Activated gamma-delta T cell (primary cell): Measurements from ENCODE around the gene CALN1.
"Not testable (repeated sequence)": the region's sequence is repeated elsewhere in the genome, so short reads cannot be mapped to it uniquely, and the experiment has no call there.

Experiments
- DNase-seq: peaks from one replicate; lab custom pipeline; 2025; lab: John Stamatoyannopoulos, UW
- total RNA-seq, 2 donors: gene quantifications; one replicate each; lab custom pipeline; 2026; lab: John Stamatoyannopoulos, UW

The CALN1 gene
- 0.10 to 2.8 reads per million in 2 donors for total RNA-seq

DNA sequence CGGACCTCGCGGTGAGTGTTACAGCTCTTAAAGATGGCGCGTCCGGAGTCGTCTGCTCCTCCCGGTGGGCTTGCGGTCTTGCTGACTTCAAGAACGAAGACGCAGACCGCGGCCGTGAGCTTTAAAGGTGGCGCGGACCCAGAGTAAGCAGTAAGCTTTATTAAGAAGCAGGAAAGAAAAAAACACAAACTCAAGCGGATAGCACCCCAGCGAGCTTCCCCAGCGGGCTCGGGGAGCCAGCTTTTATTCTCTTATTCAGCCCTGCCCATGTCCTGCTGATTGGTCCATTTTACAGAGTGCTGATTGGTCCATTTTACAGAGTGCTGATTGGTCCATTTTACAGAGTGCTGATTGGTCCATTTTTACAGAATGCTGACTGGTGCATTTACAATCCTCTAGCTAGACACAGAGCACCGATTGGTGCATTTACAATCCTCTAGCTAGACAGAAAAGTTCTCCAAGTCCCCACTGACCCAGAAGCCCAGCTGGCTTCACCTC lies at the start of gene CALN1:
TSS of gene CALN1 (minus strand) at position 218 of the 498 bp plus-strand sequence.
- DNase-seq: not testable (repeated sequence)

DNA sequence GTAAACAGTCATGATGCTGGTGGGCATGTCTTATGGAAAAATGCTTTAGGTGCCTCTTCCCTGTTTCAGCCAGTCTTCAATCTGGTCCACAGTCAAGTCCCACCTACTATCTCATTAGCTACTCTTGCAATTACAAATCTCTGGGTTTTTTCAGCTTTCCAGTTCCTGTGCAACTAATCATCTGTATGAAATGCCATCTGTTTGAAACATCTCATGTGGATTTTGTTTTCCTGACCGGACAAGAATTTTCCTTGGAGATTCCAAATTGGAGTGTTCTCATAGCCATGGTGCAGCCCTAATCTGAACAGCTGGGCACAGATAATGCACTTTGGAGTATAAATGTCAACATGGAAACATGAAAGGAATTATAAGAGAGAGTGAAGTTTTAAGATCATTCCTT lies 41.3 kb upstream of the CALN1 start:
- no peak for DNase-seq

DNA sequence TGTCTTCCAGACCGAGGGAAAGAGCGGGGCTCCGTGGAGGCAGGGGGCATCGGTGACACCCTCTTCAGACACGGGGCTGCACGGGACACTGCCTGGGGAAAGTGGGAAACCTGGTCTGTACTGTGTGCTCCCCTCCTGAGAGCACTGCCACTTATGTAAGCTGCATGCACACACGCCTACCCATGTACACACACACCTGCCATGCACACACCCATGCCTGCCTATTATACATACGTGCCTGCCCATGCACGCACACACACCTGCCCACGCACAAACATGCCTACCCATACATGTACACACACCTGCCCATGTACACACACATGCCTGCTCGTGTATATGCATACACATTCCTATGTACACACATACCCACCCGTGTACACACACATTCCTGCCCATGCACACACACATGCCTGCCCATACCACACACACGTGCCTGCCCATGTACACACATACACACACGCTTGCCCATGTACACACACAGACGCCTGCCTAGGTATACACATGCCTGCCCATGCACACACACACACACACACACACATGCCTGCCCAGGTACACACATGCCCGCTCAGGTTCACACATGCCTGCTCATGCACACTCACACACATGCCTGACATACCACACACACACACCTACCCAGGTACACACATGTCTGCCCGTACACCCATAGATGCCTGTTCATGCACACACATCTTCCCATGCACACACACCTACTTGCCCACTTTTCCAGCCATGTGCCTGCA lies 35.5 kb upstream of the CALN1 start:
- DNase-seq: no peak

DNA sequence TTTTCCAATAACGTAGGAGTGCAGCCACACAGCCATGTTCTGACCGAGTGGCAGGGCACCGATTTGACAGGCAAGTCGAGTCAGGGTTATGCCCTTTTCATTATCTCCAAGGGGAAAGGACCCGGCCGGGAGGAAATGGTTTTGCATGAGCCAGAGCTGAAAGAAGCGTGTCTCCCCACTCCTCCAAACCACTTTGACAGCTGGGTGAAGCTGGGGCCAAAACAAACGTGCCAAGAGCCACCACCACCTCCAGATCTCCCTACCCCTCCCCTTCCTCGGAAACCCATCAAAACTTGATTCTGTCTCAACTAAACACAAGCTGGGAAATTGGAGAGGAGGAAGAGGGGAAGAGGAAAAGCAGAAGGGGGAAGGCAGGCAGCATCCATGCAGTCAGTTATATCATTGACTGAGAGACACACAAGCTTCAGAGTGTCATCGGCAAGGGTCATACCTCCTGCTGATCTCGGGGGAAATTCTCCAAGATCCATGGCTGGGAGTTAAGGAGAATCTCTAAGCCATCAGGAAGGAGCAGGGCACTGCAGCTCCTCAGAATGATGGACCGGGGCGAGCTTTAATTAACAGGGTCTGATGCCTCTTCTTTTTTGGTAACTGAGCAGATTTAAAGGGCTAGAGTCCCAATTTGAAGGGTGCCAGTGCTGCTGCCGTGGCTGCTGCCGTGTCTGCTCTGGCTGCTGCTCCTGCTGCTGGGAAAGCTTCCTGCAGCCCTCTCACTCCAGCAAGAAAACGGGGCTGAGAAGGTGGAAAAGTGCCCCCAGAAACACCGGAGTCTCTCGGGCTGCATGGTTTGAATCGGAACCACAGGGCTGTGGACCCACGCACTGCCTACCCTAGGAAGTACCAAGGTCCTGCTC lies 34.7 kb upstream of the CALN1 start:
- no peak for DNase-seq

DNA sequence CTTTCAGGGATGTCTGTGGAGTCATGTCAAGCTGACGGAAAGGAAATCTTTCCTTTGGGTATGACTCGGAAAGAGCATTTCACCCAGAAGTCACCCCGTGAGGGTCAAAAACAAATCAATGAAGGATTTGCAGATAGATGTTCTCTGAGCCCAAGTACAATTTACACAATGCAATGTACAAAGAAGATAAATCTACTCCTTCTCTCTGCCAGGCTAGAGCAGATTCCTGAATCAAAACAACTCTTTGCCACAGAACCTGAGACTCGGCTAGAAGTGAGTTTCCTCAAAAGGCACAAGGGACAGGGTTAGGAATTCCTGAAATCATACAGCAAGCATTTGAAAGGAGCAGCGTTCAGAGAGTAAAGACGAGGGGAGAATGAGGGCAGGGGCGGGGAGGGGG lies 34.0 kb upstream of the CALN1 start:
- no peak for DNase-seq

DNA sequence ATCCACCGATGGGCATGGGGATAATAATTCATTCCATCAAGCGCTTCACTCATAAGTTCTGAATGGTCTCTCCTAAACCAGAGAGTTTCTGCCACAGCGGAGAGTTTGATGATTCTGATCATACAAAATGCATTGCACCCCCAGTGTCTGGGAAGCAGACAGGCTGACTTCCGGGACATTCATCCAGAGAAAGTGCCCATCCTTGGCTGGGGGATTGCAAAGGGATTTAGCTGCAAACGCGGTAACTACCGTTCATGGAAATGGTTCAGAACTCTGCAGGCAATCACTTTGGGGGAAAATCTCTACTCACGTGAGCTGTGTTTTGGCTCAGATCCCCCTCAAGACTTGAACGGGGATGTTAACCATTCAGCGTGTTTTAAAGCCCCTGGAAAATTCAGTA lies 33.4 kb upstream of the CALN1 start:
- no peak for DNase-seq

DNA sequence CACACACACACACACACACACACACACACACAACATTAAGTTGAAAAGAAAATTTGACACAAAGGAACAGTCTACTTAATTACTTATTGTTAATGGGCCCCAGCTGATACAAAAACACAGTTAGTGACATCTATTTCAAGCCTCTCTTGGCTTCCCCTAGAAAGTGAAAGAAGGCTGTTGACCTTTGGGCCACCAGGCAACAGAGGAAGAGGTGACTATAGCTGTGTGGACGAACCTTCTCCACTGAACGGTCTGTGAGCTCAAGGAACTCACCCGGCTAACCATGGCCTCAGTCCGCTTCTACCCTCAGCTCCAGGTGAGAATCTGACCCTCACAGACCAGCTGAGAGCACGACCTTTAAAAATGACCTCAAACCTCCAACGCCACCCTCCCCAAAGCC lies 32.9 kb upstream of the CALN1 start:
- DNase-seq: no peak

DNA sequence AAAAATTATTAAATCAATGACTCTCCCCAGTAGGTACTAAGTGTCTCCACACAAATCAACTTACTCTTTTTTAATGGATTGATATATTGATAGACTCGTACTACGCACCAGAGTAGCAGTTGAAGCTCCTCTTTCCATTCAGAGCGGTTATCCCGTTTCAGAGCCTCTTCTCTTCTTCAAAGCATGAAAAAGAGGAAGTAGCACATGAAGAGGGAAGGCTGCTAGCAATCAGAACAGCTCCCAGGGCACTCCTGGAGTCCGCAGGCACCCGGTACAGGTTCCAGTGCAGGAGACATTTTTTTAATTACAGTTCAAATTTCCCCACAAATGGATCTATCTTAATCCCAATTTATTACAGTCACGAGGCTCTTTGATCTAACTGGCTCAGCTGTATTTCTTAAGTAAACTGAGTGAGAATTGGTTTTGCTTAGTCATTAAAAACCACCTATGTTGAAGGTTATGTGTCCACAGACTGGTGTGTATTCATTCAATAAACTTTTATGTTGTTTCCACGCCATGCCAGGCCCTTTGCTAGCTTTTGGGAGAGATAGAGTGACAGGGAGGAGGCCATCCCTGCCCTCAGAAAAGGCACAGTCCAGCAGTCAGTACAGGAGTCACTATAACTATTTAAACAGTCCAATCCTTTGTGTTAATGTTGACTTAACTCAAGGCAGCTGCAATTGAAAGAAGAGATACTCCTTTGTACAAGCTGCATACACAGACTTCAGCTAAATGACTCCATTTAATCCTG lies 32.1 kb upstream of the CALN1 start:
- no peak for DNase-seq

DNA sequence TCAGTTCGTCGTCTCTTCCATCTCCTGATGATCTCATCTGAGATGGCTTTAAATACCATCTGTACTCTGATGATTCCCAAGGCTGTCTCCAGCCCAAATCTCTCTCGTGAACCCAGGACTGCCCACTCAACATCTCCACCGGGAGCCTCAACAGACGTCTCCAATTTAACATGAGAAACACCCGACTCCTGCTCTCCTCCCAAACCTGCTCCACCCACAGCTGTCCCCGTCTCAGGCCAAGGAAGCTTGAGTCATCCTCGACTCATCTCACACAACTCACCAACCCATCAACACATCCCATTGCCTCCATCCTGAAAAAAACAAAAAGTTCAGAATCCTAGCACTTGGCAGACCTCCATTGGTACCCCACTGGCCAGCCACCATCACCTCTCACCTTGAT lies 29.7 kb upstream of the CALN1 start:
- DNase-seq: no peak

DNA sequence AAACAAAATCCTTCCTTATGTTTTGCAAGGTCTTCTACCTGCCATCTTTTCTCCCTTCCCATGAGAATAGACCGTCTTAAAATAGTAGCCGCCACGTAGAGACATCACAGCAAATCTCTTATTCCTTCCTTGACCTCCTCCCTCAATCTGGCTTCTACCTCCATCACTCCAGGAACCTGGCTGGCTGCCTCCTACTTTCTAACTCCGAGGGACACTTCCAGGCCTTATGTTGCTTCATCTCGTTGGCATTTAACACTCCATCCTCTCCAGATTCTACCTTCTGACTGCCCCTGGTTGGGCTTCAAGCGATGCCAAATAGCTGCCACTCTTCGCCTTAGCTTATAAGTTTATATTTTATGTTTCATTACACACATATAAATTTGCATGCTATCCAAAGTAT lies 26.4 kb upstream of the CALN1 start:
- DNase-seq: no peak

DNA sequence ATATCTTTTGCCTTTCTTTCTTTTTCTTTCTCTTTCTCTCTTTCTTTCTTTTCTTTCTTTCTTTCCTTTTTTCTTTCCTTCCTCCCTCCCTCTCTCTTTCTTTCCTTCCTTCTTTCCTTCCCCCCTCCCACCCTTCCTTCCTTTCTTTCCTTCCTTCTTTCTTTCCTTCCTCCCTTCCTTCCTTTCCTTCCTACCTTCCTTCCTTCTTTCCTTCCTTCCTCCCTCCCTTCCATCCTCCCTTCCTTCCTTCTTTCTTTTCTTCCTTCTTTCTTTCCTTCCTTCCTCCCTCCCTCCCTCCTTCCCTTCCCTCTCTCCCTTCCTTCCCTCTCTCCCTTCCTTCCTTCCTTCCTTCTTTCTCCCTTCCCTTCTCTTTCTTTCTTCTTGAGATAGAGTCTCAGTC lies 25.5 kb upstream of the CALN1 start:
- no peak for DNase-seq

DNA sequence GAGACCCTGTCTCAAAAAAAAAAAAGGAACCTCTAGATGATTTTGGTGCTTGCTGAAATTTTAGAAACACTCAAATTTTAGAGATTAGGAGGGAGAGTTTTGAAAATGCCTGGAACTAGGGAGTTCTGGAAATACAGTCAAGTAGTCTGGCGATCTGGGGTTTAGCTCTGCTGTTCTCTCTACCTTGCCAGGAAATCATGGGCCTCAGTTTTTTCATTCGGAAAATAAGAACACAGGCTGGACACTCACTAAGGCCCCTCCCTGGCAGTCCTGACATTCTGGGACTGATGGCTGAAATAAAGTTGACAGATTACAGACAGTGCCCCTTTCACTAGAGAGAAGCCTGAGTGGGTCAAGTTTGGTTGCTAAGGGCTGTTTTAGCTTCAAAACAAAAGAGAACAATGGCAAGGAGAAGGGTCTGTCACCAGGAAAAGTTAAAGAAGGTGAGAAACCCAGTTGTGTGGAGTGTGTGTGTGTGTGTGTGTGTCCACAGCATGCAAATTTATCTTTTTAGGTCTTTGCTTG lies 25.0 kb upstream of the CALN1 start:
- no peak for DNase-seq

DNA sequence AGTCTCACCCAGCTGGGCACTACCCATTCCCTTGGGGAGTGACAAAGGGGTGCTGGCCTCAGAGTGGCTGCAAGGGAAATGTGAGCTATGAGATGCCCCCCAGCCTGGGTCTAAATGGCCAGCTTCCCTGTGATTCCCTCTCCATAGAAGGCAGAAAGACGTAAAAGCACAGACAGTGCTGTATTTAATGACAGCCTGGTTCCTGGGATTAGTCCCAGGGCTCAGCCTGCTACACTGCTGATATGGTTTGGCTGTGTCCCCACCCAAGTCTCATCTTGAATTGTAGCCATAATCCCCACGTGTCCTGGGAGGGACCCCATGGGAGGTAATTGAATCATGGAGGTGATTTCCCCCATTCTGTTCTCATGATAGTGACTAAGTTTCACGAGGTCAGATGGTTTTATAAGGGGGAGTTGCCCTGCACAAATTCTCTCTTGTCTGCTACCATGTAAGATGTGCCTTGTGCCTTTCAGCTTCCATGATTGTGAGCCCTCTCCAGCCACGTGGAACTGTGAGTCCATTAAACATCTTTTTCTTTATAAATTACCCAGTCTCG lies 23.9 kb upstream of the CALN1 start:
- no peak for DNase-seq

DNA sequence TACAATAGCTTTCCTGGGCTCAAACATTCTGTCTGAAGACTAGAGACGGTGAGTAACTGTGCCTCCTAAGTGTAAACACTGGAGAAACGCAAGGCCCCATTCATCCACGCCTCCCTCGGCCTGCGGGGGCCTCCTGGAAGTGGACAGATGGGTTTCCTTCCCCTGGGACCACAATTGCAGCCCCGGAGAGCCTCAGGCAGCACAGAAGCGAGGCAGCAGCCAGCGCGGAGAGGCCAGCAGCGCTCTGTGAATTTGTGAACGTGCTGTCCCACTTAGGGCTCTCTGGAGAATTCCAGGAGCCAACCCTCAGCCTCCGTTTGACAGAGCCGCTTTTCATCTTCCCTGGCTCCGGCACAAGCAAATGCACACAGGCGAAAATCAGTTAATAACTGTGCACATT lies 23.2 kb upstream of the CALN1 start:
- no peak for DNase-seq

DNA sequence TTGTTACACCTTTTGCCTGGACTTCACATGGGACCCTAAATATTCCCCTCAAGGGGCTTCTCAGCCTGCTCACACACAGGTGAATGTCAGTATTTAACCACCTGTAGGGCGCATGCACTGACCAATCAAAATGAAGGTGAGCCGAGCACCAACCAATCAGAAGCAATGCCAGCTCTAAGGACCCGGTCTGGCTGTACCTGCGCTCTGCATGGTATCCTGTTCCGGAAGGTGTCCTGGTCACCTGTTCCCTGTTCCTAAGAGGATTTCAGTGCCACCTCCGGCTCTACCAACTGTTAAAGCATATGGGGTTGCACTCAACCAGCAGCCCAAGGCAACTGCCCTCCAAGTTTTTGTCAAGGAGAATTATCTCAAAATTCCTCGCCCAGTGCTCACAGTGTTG lies 18.4 kb upstream of the CALN1 start:
- no peak for DNase-seq

DNA sequence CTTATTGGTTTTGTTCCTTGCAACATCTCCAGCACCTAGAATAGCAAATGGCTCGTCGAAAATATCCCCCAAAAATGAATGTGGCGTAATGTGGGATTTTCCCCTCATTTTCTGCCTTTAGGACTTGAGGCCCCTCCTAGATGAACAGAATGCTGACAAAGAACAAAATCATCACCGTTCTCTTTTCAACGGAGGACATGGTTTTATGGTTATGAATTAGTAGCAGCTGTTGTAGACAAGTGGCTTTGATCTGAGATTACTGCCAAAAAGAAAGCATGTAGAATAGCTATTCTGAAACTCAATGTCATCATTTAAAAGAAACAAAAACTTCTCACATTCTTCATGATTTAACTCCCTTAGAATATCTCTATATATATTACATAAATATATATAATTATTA lies 17.2 kb upstream of the CALN1 start:
- no peak for DNase-seq

DNA sequence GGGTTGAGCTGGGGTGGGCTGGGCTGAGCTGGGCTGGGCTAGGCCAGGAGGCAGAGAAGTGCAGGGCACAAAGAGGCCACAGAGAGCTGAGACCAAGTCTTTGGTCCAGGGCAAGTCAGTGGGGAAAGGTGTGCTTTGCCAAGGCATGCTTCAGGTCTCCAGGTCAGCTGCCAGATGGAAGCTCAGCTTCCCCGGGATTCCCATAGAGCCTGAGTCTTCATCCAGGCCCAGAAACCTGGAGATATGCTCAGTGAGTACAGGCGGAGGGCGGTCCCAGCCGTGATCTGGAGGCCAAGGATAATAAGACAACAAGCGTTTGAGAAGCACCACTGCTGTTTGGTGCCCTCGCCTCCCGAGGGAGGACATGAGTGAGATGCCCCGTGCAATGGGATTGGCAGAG lies 4.7 kb upstream of the CALN1 start:
- DNase-seq: no peak

DNA sequence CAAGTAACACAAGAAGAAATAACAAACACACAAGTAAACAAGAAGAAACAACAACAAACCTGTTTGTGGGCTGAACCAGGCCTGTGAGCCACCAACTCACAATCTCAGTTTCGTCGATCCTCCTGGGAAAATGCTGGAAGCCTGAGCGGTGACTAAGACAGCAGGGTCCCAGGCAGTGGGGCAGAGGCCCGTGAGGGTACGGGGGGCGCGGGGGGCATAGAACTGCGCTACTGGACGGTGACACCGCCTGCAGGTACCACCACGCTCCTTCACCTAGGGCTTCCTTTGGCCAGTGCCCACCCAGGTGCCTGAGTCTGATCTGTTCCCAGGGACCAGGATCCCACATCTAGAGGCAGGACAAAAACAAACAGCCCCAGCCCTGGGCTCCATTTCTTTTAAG lies 3.4 kb upstream of the CALN1 start:
- DNase-seq: no peak

DNA sequence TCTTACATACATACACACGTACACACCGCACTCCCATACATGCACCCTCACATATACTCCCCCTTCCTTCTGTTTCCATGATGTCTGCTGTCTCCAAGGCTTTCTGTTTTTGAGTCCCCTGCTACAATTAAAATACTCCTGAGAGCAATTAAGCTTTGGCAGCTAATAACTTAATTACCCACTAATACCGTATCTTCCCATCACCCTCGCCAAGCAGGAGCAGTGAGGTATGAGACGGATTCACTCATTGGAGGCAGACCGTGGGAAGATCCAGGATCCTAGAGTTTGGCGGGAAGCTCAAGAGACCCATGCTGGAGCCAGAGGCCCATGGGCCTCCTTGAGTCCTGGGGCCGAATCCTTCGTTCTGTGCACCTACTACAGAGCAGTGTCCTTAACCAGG lies 1.7 kb upstream of the CALN1 start:
- DNase-seq: no peak

DNA sequence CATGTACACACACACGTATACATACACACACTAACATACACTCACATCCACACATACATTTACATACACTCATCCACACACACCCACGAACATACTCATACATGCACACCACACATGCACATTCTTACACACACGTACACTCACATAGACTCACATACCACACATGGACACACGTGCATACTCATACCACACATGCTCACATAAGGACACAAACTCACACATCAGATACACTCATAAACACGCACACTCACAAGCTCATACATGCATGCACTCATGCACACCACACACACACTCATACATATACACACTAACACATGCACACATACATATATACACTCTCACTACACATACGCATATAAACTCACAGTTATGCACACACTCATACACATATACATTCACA lies 1.2 kb upstream of the CALN1 start:
- no peak for DNase-seq

DNA sequence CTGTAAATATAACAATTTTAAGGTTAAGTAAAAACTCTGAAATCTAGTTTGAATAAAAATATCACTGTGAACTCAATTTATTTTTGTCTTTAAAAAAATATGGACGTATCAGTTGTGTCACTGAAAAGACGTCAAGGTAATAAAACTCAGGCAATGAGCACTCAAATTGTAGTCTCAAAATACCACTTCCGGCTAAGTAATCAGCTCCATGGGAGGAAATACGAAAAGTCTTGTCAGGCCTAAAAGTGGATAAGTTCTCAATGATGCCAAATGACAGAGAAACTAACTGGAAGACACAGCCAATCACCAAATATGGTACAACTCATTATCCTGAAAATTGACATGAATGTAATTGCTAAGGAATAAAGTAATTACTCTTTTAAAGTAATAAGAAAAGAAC lies 719 bp downstream of the CALN1 start:
- DNase-seq: no peak

DNA sequence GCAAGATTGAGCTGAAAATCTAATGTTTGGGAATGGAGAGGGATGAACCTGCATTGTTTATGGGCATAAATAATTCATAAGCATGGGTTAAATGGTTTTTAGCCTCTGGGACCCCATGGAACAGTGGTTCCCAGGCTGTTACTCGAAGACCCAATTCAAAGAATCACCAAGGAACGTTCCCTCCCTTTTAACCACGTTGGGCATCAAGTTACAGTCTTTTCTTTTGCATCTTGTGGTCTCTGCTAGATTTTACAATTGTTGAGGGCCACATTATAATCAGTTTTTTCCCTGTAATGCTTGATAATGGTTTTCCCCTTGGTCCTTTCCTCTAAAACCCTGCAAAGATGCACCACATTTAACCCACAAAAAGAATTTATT lies 2.5 kb downstream of the CALN1 start:
- no peak for DNase-seq
